Measurements from ENCODE around the gene GRK4. TPM values are rescaled to one million over a fixed set of nuclear protein-coding genes. Genes with fewer than 3 reads are reported as not detected.

GRK4 gene
- total RNA-seq, 4 donors from 2014 or later = 7.6 to 10.8 (median 9.1) TPM

GRCh38 chr4:2923141-2923551 lies 40.2 kb upstream of the GRK4 start:
- DNase-seq = no peak
- intact Hi-C loops (cut with DNase I) = no loop called here

DNA sequence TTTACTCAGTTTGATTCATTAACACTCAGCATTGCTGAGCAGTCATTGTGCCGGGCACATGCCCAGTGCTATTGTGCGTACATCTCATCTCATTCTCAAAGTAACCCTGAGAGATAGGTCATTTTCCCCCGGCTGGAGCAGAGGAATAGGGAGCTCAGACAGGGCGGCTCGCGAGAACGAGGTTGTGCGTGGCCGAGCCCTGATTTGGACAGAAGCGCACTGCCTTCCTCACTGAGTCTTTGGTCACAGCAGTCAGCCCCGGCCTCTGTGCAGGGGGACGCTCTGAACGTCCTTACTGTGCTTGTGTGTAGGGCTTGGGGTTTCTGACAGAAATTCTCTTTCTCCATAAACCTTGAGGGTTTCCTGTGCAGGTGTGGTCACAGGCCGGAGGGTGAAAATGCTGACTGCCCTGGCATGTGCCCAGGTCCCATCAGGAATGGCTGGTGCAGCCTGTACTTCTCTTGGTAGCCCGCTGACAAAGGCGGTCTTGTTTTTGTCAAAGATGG lies 39.6 kb upstream of the GRK4 start:
- Histone ChIP-seq H3K27ac (peak overlapping the region in 2 of 3 donors; percentile 24 to 44), H3K9me3 (no peaks in the 10 kb centered on the region), H3K36me3 (peaks cover 23 to 34% of the 10 kb centered on the region in 2 donors), H3K4me1 (peaks cover 16 to 18% of the 10 kb centered on the region in 2 donors), H3K27me3 (no peaks in the 10 kb centered on the region), H3K4me3 (replicated peaks in 1 of 3) (no peak overlapping the region)
- DNase-seq = no peak
- no peak for TF ChIP-seq POLR2A (IDR thresholded peaks at IDR 0.05)
- TF ChIP-seq, protein P1, sequence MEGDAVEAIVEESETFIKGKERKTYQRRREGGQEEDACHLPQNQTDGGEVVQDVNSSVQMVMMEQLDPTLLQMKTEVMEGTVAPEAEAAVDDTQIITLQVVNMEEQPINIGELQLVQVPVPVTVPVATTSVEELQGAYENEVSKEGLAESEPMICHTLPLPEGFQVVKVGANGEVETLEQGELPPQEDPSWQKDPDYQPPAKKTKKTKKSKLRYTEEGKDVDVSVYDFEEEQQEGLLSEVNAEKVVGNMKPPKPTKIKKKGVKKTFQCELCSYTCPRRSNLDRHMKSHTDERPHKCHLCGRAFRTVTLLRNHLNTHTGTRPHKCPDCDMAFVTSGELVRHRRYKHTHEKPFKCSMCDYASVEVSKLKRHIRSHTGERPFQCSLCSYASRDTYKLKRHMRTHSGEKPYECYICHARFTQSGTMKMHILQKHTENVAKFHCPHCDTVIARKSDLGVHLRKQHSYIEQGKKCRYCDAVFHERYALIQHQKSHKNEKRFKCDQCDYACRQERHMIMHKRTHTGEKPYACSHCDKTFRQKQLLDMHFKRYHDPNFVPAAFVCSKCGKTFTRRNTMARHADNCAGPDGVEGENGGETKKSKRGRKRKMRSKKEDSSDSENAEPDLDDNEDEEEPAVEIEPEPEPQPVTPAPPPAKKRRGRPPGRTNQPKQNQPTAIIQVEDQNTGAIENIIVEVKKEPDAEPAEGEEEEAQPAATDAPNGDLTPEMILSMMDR (IDR thresholded peaks at IDR 0.05) = no peak
- 83 to 89% methylated on average over 9 to 16 of the region's 16 CpGs for WGBS, 2 donors
- intact Hi-C loops (cut with DNase I) = no loop called here

More at GRCh38 chr4:2923141-2923551, 40.2 kb upstream of the GRK4 start:
- peaks cover 20 to 29% of the 10 kb centered on the region in 2 donors for H3K36me3 ChIP-seq
- H3K4me1 ChIP-seq = peaks cover 12 to 16% of the 10 kb centered on the region in 2 donors
- H3K9me3 ChIP-seq = no peaks in the 10 kb centered on the region
- H3K27ac ChIP-seq = no peak overlapping the region
- no peaks in the 10 kb centered on the region for H3K27me3 ChIP-seq
- WGBS, 2 donors = 90 to 91% methylated on average over 2 to 9 of the region's 10 CpGs
- H3K4me3 ChIP-seq (replicated peaks in 1 of 3) = no peak overlapping the region
- TF ChIP-seq POLR2A (IDR thresholded peaks at IDR 0.05) = no peak
- TF ChIP-seq, protein P1 (IDR thresholded peaks at IDR 0.05) = no peak

GRCh38 chr4:2924286-2924685 lies 39.1 kb upstream of the GRK4 start:
- H3K36me3 ChIP-seq = peaks cover 26 to 40% of the 10 kb centered on the region in 2 donors

DNA sequence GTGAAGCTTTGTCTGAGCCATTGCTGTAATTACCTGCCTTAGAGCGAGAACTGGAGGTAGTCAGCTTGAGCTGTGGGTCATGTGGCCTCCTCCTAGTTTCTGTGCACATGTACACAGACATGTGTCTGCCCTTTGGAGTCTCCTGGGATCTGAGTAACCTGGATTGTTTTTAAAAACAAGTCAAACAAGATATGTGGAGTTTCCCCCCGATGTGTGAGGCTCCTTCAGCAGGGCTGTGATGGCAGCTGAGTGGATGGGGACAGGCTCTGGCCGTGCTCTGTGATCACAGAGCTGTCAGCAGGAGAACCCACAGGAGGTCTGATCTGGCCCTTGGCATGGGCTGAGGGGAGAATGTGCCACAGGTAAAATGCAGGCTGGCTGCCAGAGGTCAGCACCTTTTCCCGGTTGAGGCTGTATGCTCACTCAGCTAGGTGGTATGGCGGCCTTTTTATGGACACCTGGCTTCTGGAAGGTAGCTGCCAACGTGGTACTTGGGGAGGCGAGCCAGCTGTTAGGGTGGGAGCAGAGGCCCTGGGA lies 38.5 kb upstream of the GRK4 start:
- 51% methylated on average over 7 of the region's 7 CpGs for WGBS, 2 donors
- Histone ChIP-seq H3K36me3 (peaks cover 26 to 40% of the 10 kb centered on the region in 2 donors), H3K27ac (peak overlapping the region; percentile 24 to 62 (median 44)), H3K4me3 (replicated peaks in 1 of 3) (no peak overlapping the region), H3K9me3 (no peaks in the 10 kb centered on the region), H3K27me3 (no peaks in the 10 kb centered on the region), H3K4me1 (peaks cover 23 to 27% of the 10 kb centered on the region in 2 donors)
- DNase-seq = peak; percentile 75 to 86
- TF ChIP-seq, protein P1 (IDR thresholded peaks at IDR 0.05) = no peak
- no peak for TF ChIP-seq POLR2A (IDR thresholded peaks at IDR 0.05)
- intact Hi-C loops (cut with DNase I) = no loop called here

More at GRCh38 chr4:2924286-2924685, 39.1 kb upstream of the GRK4 start:
- intact Hi-C loops (cut with DNase I) = no loop called here
- 58 to 77% methylated on average over 6 to 8 of the region's 8 CpGs for WGBS, 2 donors
- Histone ChIP-seq H3K9me3 (no peaks in the 10 kb centered on the region), H3K4me3 (replicated peaks in 1 of 3) (no peak overlapping the region), H3K27ac (peak overlapping the region; percentile 22 to 44 (median 24)), H3K4me1 (peaks cover 17 to 23% of the 10 kb centered on the region in 2 donors), H3K27me3 (no peaks in the 10 kb centered on the region)
- no peak for TF ChIP-seq POLR2A (IDR thresholded peaks at IDR 0.05)
- TF ChIP-seq, protein P1 (IDR thresholded peaks at IDR 0.05) = no peak
- DNase-seq = peak in 1 of 2 donors; percentile 32

GRCh38 chr4:2925496-2925895 lies 37.9 kb upstream of the GRK4 start:
- WGBS, 2 donors = 85 to 90% methylated on average over 5 of the region's 5 CpGs
- Histone ChIP-seq H3K4me1 (peaks cover 29 to 33% of the 10 kb centered on the region in 2 donors), H3K36me3 (peaks cover 26 to 40% of the 10 kb centered on the region in 2 donors), H3K4me3 (replicated peaks in 1 of 3) (no peak overlapping the region), H3K9me3 (no peaks in the 10 kb centered on the region), H3K27ac (peak overlapping the region; percentile 24 to 62 (median 44)), H3K27me3 (no peaks in the 10 kb centered on the region)
- no peak for DNase-seq
- intact Hi-C loops (cut with DNase I) = no loop called here
- TF ChIP-seq, protein P1 (IDR thresholded peaks at IDR 0.05) = no peak
- no peak for TF ChIP-seq POLR2A (IDR thresholded peaks at IDR 0.05)
